ENCODE measurements around the gene TMEM232.
"Not testable (repeated sequence)": the region's sequence is repeated elsewhere in the genome, so short reads cannot be mapped to it uniquely, and the experiment has no call there.

TMEM232 gene

GRCh38 chr5:110549301-110549700 is 177.2 kb downstream of the TMEM232 start:
- no peak for TF ChIP-seq CTCF (IDR thresholded peaks at IDR 0.05; ENCODE audit: borderline replicate concordance, insufficient read depth, low read depth, low read length)
- no peak overlapping the region for H3K4me3 ChIP-seq (ENCODE audit: low read depth, low read length)

- TF ChIP-seq CTCF (IDR thresholded peaks at IDR 0.05; ENCODE audit: borderline replicate concordance, insufficient read depth, low read depth, low read length): no peak
Measured at GRCh38 chr5:110548171-110548570, 178.3 kb downstream of the TMEM232 start.

GRCh38 chr5:110547495-110547894 is 179.0 kb downstream of the TMEM232 start:
- no peak for TF ChIP-seq CTCF (IDR thresholded peaks at IDR 0.05; ENCODE audit: borderline replicate concordance, insufficient read depth, low read depth, low read length)
- H3K4me3 ChIP-seq (ENCODE audit: low read depth, low read length): no peak overlapping the region

More at GRCh38 chr5:110548171-110548570, 178.3 kb downstream of the TMEM232 start:
- H3K4me3 ChIP-seq (ENCODE audit: low read depth, low read length): no peak overlapping the region

GRCh38 chr5:110545716-110546115 is 180.8 kb downstream of the TMEM232 start:
- no peak overlapping the region for H3K4me3 ChIP-seq (ENCODE audit: low read depth, low read length)
- no peak for TF ChIP-seq CTCF (IDR thresholded peaks at IDR 0.05; ENCODE audit: borderline replicate concordance, insufficient read depth, low read depth, low read length)

- no peak for TF ChIP-seq CTCF (IDR thresholded peaks at IDR 0.05; ENCODE audit: borderline replicate concordance, insufficient read depth, low read depth, low read length)
Measured at GRCh38 chr5:110544603-110545002, 181.9 kb downstream of the TMEM232 start.

GRCh38 chr5:110542949-110543348 is 183.5 kb downstream of the TMEM232 start:
- TF ChIP-seq CTCF (IDR thresholded peaks at IDR 0.05; ENCODE audit: borderline replicate concordance, insufficient read depth, low read depth, low read length): no peak
- H3K4me3 ChIP-seq (ENCODE audit: low read depth, low read length): no peak overlapping the region

More at GRCh38 chr5:110544603-110545002, 181.9 kb downstream of the TMEM232 start:
- no peak overlapping the region for H3K4me3 ChIP-seq (ENCODE audit: low read depth, low read length)

- H3K4me3 ChIP-seq (ENCODE audit: low read depth, low read length): no peak overlapping the region
- no peak for TF ChIP-seq CTCF (IDR thresholded peaks at IDR 0.05; ENCODE audit: borderline replicate concordance, insufficient read depth, low read depth, low read length)
Measured at GRCh38 chr5:110536120-110537115, 190.1 kb downstream of the TMEM232 start.

- not testable (repeated sequence) for H3K4me3 ChIP-seq (ENCODE audit: low read depth, low read length)
Measured at GRCh38 chr5:110535146-110535545, 191.3 kb downstream of the TMEM232 start.
